ENCODE measurements around the gene MMS22L. TPM values are rescaled to one million over a fixed set of nuclear protein-coding genes. Genes with fewer than 3 reads are reported as not detected.

The MMS22L gene
- total RNA-seq, 1 donor from 2014 or later: 17.9 TPM

DNA sequence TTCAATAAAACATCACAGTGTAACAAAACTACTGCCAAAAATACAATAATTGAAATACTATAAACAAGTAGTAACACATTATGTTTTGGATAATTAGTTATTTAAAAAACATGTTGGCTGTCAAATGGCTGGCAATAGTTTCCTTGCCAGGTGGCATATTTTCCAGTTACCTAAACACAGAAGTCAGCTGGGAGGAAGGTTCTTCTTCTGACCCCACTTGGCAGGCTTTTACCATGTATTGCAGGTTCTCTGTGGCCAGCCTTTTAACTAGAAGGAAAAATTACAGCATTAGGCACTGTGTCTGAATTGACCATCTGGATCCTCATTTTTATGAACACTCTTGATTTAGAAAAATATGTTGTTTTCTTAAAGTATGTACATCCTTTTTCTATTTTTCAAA is 131.4 kb downstream of the MMS22L start:
- intact Hi-C loops (cut with micrococcal nuclease): no loop called here
- Mint-ChIP-seq H3K27me3 (no peaks in the 10 kb centered on the region), H3K27ac (no peak overlapping the region), H3K9me3 (peaks cover 4% of the 10 kb centered on the region), H3K4me1 (no peaks in the 10 kb centered on the region), H3K36me3 (ENCODE audit: low read depth) (peaks cover 18% of the 10 kb centered on the region), H3K4me3 (no peak overlapping the region)
- ChIA-PET CTCF (no interaction called here), POLR2A (no interaction called here)
- DNase-seq: no peak
- ATAC-seq (ENCODE audit: low read depth): no peak
- TF ChIP-seq, protein P1, sequence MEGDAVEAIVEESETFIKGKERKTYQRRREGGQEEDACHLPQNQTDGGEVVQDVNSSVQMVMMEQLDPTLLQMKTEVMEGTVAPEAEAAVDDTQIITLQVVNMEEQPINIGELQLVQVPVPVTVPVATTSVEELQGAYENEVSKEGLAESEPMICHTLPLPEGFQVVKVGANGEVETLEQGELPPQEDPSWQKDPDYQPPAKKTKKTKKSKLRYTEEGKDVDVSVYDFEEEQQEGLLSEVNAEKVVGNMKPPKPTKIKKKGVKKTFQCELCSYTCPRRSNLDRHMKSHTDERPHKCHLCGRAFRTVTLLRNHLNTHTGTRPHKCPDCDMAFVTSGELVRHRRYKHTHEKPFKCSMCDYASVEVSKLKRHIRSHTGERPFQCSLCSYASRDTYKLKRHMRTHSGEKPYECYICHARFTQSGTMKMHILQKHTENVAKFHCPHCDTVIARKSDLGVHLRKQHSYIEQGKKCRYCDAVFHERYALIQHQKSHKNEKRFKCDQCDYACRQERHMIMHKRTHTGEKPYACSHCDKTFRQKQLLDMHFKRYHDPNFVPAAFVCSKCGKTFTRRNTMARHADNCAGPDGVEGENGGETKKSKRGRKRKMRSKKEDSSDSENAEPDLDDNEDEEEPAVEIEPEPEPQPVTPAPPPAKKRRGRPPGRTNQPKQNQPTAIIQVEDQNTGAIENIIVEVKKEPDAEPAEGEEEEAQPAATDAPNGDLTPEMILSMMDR (IDR thresholded peaks at IDR 0.05): no peak

DNA sequence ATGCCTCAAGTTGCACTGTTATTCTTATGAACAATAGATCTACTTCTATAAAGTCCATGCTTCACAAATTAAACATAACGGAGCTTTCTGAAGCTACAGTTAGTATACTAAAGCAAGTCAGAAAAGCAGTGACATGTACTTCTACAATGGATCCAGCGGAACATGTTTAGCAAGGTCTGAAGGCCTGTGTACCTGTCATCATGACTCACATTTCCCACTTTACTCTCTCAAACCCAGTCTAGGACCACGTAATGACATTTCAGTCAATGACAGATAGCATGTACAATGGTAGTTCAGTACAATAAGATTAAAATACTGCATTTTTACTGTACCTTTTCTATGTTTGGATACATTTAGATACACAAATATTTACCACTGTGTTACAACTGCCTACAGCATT is 132.1 kb downstream of the MMS22L start:
- Mint-ChIP-seq H3K36me3 (ENCODE audit: low read depth) (peaks cover 18% of the 10 kb centered on the region), H3K27me3 (no peaks in the 10 kb centered on the region), H3K4me1 (no peaks in the 10 kb centered on the region), H3K4me3 (no peak overlapping the region), H3K9me3 (peaks cover 4% of the 10 kb centered on the region), H3K27ac (no peak overlapping the region)
- POLR2A ChIA-PET: no interaction called here
- intact Hi-C loops (cut with micrococcal nuclease): no loop called here
- DNase-seq (no peak), ATAC-seq (ENCODE audit: low read depth) (no peak)
- TF ChIP-seq, protein P1 (IDR thresholded peaks at IDR 0.05): no peak
- CTCF ChIA-PET: no interaction called here

DNA sequence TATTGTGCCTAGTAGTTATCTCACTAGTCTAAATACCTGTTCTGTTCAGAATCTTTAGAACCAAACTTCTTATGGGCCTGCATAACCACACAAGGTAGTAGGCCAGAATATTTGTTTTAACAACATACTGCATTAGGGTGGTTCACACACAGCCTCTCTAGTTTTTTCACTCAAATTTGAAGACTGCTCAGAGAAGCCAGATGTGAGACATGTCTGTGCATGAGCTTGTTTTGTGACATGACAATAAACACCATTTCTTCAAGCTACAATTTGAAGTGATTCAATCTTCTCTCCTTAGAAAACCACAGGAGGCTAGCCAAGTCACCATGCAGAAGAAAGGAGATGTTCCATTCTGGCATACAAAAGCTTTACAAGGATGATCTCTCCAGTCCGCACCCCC is 135.6 kb downstream of the MMS22L start:
- ChIA-PET CTCF (no interaction called here), POLR2A (no interaction called here)
- H3K36me3 Mint-ChIP-seq (ENCODE audit: low read depth): peaks cover 18% of the 10 kb centered on the region
- H3K27me3 Mint-ChIP-seq: no peaks in the 10 kb centered on the region
- H3K27ac Mint-ChIP-seq: no peak overlapping the region
- no peaks in the 10 kb centered on the region for H3K9me3 Mint-ChIP-seq
- intact Hi-C loops (cut with micrococcal nuclease): no loop called here
- TF ChIP-seq, protein P1 (IDR thresholded peaks at IDR 0.05): no peak
- H3K4me1 Mint-ChIP-seq: no peaks in the 10 kb centered on the region
- no peak overlapping the region for H3K4me3 Mint-ChIP-seq
- no peak for ATAC-seq (ENCODE audit: low read depth)
- DNase-seq: no peak

DNA sequence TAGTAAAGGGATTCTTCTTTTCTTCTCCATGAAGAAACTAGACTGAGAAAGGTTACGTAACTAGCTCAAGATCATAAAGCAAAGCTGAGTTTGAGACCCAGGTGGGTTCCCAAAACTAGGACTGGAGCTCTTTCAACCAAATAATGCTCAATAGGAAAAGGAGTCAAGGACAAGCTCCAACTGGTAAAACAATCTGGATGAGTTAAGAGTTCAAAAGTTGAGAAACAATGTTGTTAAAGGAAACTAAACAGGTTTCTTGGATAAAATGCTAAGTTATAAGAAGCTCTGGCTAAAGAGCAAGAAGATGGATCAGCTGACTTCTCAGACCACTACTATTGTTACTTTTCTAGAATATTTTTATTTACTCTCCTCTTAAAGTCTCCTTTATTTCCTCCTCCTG is 137.3 kb downstream of the MMS22L start:
- Mint-ChIP-seq H3K27me3 (no peaks in the 10 kb centered on the region), H3K9me3 (no peaks in the 10 kb centered on the region), H3K4me3 (no peak overlapping the region), H3K4me1 (no peaks in the 10 kb centered on the region), H3K36me3 (ENCODE audit: low read depth) (peaks cover 10% of the 10 kb centered on the region), H3K27ac (no peak overlapping the region)
- intact Hi-C loops (cut with micrococcal nuclease): no loop called here
- ATAC-seq (ENCODE audit: low read depth): no peak
- TF ChIP-seq, protein P1 (IDR thresholded peaks at IDR 0.05): no peak
- DNase-seq: no peak
- ChIA-PET CTCF (no interaction called here), POLR2A (no interaction called here)

DNA sequence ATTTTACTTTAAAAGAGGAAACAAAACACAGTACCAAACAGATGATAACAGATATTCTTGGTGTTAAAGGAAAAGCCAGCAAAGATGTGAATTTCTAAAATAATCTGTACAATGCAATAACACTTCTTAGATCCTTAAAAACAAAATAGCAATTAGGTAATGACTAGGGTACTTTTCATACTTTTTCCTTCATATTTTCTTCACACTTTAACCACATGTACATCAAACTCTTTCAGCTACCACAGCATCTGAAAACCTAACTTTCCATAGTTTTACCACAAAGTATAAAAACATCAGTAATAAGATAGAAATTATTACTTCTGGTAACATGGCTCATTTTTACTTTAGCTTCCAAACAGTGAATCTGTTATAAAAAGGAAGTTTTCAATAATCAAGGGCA is 141.3 kb downstream of the MMS22L start:
- DNase-seq (no peak), ATAC-seq (ENCODE audit: low read depth) (no peak)
- Mint-ChIP-seq H3K4me1 (no peaks in the 10 kb centered on the region), H3K27ac (no peak overlapping the region), H3K36me3 (ENCODE audit: low read depth) (no peaks in the 10 kb centered on the region), H3K4me3 (no peak overlapping the region), H3K27me3 (no peaks in the 10 kb centered on the region), H3K9me3 (no peaks in the 10 kb centered on the region)
- TF ChIP-seq, protein P1 (IDR thresholded peaks at IDR 0.05): no peak
- ChIA-PET CTCF (no interaction called here), POLR2A (no interaction called here)
- intact Hi-C loops (cut with micrococcal nuclease): no loop called here
